ENCODE results near the gene NAP1L4.

The NAP1L4 gene

DNA sequence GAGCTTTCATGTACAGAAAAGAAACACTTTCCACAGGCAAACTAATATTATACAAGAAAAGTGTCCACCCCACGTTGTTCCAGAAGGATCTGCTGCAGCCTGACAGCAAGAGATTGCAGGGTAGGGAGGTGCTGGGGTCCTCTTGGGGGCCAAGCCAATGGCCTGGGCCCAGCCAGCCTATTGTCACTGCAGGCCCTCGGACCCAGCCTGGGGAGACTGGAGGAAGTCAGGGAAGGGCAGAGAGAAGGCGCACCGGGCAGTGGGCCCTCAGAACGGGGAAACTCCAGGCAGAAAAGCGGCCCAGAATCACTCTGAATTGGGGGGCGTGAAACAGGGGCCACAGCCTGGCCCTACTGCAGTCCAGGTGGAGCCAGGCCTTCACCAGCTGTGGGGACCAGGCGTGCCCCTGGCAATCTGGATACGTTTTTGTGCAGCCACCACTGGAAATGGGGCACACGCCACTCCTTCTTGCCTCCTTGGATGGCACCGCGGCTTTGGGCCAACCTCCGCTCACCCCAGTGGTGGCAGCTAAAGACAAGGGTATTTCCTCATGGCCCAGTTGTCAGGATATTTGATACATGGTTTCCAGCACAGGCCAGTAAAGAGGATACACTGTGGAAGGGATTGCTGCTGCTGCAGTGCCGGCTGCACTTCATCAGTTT is 3.9 kb upstream of the NAP1L4 start:
- no peak for DNase-seq (ENCODE audit: insufficient read length, low spot score)
- no peak for FAIRE-seq

DNA sequence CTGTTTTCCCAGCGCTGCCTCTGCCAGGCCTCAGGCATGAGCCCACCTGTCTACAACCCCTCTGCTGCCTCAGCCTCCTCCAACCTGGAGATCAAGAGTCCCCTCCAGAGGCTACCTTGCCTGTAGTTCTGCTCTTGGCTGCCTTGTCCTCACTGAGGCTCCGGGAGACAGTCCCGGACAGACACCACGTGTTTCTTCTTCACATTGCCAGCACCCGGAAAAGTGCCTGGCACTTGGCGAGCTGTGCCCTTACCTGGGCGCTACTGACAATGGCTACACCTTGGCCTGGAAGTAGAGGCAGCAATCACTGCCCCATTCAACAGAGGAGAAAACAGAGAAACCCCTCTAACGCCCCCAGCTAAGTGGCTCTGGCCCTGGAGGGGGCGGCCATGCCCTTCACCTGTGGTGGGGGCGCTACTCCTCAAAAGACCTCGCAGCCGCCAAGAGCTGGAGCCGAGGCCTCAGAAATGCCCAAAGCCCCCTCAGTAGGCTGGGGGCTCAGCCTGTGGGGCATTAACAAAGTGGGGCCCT is 3.0 kb upstream of the NAP1L4 start:
- DNase-seq (ENCODE audit: insufficient read length, low spot score) = no peak
- FAIRE-seq = no peak

DNA sequence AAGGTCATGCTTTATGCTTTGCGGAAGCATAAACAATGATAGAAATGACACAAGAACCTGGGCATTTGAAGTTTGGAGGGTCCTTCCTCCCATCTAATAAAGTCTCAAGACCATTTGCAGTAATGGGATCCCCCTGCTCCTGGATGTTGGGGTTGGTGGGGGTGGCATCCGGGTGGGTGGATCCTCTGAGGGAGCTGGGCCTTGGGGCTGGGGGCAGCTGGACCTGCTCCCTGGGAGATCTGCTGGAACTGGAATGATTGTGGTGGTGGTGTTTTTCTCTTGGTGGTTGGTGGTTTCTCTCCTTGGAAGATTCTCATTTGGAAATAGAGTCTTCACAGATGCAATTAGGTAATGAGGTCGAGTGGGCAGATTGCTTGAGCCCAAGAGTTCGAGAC is 2.2 kb upstream of the NAP1L4 start:
- no peak for DNase-seq (ENCODE audit: insufficient read length, low spot score)
- FAIRE-seq = no peak

DNA sequence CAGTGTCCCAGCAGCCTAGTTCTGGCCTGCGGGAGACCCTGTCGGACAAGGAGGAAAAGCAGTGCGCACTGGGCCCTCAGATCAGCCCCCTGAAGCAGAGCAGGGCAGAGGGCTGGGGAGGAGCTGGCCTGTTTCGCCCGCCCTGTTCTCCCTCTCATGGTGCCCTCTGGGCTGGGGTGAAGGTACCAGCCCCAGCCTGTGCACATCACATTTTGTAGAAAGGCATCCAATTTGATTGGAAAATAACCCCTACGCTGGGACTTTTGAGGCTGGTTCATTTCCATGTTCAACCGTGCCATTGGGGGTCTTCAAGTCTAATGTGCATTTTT is 832 bp upstream of the NAP1L4 start:
- FAIRE-seq (no peak), DNase-seq (ENCODE audit: insufficient read length, low spot score) (no peak)

DNA sequence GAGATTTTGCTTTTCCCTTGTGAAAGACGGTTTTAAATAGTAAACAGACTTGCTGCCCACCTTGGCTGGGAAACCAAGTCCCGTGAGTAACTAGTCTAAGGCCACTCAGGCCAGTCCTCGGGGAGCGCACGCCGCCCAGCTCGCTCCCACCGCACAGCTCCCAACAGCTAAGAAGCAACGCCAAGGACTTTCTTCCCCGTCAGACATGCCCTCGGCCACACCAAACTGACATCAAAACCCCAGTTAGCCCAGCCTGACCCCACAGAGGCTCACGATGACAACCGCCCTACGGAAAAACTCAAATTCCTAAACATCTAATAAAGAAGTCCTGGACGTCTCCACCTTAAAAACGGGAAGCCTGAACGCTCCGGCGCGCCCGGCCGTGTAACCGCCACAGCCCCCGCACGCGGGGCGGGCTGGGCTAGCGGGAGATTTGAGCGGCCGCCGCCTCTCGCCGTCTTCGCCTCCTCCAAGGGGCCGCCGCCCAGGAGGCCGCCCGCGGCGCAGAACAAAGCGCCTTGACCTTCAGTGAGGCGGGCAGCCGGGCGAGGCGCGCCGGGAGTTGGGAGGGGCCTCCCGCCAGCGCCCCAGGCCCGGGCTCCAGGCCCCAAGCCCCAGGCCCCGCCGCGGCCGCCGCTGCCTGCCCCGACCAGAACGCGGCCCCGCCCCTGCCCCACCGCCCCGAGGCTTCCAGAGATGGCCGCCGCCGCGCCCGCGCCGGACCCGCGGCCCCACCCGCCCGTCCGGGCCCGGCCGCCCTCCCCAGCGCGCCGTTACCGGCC is 486 bp downstream of the NAP1L4 start:
- no peak for DNase-seq (ENCODE audit: insufficient read length, low spot score)
- no peak for FAIRE-seq

DNA sequence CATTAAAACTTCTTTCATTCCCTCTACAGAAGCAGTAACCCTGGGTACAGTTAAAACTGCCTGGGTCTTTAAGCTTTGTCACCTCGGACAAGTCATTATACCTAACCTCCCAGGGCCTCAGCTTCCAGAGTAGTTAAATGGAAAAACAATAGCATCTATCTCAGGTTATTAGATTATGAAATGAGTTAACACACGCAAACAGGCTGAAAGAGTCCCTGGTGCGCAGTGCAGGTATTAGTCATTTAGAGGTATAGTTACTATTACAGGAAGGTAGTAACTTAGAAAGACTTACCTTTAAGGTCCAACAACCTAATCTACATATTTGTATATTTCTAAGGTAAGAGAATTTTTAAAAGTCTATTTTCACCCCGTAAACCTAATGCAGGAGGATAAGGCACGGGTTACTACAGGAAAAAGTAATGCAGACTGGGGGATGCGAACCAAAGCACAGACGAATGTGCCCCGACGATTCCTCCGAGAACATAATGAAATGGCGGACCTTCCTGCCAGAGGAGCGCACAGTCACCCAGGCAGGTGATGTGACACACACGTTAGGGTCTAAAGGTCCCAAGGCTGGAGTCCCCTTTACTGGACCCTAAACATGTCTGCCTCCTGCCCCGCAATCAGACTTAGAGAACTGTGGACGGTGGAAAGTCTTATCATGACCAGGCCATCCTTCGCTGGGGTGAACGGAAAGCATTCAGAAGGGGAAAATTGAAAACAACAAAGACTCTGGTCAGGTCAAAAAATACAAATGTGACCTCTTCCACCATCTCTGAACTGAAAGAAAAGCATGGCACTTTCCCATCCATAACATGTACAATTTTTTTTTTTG is 1.3 kb downstream of the NAP1L4 start:
- FAIRE-seq = no peak
- no peak for DNase-seq (ENCODE audit: insufficient read length, low spot score)

DNA sequence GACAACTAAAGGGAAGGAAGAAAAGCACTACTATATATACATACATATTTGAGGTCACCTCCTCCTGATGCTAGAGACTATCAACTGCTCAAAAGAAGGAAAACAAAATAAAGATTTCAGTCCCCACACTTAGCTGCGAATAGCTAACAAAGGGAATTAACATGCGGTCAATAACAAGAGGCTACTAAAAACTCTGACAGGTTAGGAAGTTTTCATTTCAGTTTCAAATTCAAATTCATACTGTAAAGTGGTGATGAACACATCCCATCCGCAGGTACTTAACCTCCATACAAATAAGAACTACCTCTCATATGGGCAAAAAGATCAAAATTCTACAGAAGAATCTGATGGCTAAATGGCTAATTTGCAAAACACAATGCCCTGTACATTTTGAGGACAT is 2.6 kb downstream of the NAP1L4 start:
- DNase-seq (ENCODE audit: insufficient read length, low spot score) = no peak
- no peak for FAIRE-seq

DNA sequence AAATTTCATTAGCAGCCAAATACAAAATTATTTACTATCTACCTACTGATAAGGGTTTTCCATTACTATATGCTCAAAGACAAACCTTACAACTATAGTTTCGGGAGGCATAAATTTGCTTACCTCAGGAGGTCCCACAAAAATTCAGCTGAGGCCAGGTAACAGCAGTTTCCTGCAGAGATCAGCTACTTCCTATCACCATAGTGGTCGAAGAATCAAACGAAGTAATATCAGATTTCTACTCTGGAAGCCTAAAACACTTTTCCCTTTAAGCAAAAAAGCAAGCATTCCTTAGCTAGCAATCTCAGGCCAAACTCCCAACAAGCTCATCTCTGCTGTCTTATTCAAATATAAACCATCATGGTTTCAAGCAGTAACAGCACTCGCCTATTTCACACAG is 3.1 kb downstream of the NAP1L4 start:
- DNase-seq (ENCODE audit: insufficient read length, low spot score) (no peak), FAIRE-seq (no peak)

DNA sequence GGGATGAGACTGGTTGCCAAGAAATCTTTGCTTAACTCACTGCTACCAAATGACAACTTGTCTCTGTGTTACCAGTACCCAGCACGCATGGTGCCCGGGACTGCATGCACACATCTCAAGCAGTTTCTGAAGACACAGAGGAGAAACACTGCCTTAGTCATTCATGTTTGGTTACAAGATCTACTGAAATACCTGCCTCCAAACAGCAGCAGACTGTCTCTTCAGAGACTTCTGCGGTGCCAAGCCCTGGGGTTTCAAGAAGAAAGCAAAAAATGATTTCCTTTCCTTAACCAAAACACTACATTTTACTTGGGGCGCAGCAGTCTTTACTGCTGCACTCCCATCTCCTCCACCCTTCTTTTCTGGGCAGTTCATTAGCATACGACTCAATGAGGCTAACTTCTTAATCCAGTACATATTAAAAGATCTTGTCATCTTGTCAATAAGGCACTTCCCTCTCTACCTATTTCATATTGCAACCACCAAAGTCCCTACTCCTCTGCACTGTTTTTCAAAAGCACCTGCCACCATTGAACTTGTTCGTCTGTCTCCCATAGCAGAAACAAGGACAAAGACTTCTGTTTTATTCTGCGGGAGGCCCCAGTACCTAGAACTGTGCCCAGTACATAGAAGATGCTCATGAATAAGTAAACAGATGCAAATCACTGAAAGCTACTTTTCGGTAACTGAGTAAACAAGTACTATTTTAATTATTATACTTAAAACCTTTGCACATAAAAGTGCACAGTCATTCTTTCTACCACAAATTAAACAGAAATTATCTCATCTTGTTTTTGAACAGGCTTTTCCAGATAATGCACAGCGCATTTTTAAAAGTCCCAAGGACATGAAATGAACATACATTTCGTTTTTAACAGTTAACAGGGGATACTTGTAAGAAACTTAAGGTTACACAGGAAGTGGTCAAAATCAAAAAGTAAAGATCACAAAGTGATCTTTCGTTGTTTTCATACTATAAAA is 4.0 kb downstream of the NAP1L4 start:
- DNase-seq (ENCODE audit: insufficient read length, low spot score) = no peak
- FAIRE-seq = no peak

DNA sequence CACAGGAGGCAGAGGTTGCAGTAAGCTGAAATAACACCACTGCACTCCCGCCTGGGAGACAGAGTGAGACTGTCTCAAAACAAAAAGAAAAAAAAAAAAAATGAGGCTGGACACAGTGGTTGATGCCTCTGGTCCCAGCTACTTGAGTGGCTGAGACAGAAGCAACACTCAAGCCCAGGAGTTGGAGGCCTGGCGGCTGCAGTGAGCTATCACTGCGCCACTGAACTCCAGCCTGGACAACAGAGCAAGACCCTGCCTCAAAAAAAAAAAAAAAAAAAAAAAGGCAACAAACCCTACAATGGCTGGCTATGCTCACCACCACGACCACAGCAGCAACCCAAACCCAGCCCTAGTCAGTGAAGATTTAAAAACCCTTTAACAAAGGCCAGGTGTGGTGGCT is 8.2 kb downstream of the NAP1L4 start:
- no peak for FAIRE-seq

DNA sequence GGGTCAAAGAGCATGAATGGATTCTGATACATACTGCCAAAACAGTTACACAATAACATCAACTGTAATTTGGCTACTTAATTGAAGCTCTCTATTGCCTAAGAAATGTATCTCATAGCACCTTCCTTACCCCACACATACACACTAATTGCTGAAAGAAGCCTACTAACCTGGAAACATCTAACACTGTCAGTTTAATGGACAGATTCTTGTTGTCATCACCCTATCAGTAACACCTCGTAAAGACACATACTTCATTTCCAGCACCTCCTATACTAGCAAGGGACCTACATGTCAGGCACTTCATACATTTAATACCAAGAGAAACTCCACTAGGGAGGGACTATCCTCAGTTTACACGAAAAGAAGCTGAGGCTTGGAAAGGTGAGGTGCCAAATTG is 9.9 kb downstream of the NAP1L4 start:
- no peak for DNase-seq (ENCODE audit: insufficient read length, low spot score)
- FAIRE-seq = peak; percentile 40

More for the DNA sequence above, 8.2 kb downstream of the NAP1L4 start:
- no peak for DNase-seq (ENCODE audit: insufficient read length, low spot score)

DNA sequence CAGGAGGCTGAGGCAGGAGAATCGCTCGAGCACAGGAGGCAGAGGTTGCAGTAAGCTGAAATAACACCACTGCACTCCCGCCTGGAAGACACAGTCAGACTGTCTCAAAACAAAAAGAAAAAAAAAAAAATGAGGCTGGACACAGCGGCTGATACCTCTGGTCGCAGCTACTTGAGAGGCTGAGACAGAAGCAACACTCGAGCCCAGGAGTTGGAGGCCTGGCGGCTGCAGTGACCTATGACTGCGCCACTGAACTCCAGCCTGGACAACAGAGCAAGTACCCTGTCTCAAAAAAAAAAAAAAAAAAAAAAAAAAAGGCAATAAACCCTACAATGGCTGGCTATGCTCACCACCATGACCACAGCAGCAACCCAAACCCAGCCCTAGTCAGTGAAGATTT is 11.0 kb downstream of the NAP1L4 start:
- FAIRE-seq (no peak), DNase-seq (ENCODE audit: insufficient read length, low spot score) (no peak)

DNA sequence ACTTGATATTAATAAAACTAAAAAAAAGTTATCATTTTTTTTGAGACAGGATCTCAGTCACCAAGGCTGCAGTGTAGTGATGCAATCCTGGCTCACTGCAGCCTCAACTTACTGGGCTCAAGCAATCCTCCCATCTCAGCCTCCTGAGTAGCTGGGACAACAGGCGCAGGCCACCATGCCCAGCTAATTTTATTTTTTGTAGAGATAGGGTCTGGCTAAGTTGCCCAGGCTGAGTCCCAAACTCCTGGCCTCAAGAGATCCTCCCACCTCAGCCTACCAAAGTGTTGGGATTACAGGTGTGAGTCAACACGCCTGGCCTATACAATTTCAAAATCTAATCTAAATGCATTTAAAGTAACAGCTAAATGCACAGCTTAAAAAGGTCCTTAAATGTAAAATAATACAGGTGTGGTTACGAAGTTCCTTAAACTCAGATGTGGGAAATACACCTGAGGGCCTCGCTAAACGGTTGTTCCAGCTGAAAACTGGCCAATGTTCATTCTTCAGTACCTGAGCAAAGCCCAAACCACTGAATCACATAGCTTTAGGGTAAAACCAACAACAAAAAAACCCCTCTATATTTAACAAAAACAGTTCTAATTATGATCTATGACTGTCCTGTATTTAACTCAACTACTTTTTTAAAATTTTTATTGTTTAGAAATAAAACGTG is 11.8 kb downstream of the NAP1L4 start:
- FAIRE-seq (no peak), DNase-seq (ENCODE audit: insufficient read length, low spot score) (no peak)

DNA sequence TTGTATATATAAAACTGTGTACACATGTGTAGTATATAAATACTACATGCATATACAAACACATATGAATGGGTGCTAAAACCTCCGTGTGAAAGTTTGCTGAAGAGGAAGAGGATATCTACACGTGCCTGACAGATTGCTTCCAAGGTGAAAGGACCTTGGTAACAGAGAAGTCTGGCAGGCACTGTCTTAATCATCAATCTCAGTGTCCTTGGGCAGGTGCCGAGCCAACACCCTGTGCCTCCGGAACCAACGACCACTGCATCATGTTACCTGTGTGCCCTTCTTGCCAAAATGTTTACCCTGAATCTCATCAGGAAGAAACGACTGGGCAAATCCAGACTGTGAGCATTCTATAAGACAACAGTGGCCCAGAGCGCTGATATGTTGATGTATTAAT is 15.0 kb downstream of the NAP1L4 start:
- no peak for DNase-seq (ENCODE audit: insufficient read length, low spot score)
- no peak for FAIRE-seq

DNA sequence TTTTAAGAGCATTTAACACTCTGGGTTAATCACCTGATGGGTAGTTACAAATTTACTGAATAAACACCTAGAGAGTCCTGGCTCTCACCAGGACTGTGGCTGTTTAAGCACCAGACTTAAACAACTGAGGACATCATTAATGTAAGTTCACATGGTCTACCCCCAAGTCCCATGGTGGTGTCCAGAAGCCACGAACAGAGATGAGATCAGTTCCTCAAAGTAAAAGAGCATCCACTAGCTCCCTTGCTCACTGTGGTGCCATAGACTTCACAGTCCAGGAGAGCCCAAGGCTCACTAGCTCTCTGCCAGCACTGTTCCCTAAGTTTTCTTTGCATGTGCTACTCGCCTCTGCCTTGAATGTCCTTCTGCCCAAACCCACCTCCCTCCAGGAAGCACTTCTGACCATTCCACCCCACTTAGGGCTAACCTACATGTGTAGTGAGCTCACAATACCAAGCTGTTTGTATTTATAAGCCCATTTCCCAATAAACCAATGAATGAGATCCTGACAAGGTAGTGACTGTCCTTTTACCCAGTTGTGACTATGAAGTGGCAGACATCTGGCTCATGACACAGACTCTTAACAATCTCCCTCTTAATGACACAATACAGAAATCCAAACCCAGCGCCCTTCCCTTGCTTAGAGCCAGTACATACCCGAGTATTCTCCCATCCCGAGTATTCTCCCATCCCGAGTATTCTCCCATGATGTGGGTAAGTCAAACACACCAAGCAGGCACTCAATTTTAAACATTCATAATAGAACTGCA is 15.7 kb downstream of the NAP1L4 start:
- FAIRE-seq = no peak

DNA sequence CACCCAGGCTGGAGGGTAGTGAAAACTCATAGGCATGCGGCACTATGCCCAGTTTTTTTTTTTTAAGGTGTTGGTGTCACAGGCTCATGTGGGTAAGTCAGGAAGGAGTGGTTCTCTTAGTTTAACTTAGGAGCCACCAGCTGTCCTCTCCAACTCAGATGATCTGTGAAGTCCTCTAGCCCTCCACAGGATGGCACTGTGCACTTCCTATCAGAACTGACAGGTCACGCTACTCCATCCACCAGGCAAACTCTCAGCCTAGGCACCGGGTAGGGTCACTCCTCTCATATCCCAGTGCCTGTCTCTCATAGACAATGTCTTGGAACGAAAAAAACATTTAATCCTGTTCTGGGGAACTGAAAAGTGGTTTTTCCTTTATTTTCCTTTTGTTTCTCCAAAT is 16.5 kb downstream of the NAP1L4 start:
- FAIRE-seq (no peak), DNase-seq (ENCODE audit: insufficient read length, low spot score) (peak; percentile 40)

More for the DNA sequence above, 15.7 kb downstream of the NAP1L4 start:
- DNase-seq (ENCODE audit: insufficient read length, low spot score) = no peak

DNA sequence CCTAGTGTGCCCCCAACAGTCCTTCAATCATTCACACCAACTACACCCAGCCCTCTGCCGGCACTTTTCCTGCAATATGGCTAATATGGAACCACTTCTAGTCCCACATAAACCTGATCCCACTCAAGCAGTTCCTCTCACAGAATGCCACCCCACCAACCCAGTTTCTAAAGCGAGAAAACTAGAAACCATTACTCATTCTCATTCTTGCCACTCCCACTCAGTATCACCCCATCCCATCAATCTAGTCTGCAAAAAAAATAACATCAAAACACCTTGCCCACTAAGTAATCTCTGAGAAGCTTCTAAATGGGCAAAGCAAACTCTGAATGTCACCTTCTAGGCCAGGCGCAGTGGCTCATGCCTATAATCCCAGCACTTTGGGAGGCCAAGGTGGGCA is 17.9 kb downstream of the NAP1L4 start:
- FAIRE-seq = no peak
- no peak for DNase-seq (ENCODE audit: insufficient read length, low spot score)

DNA sequence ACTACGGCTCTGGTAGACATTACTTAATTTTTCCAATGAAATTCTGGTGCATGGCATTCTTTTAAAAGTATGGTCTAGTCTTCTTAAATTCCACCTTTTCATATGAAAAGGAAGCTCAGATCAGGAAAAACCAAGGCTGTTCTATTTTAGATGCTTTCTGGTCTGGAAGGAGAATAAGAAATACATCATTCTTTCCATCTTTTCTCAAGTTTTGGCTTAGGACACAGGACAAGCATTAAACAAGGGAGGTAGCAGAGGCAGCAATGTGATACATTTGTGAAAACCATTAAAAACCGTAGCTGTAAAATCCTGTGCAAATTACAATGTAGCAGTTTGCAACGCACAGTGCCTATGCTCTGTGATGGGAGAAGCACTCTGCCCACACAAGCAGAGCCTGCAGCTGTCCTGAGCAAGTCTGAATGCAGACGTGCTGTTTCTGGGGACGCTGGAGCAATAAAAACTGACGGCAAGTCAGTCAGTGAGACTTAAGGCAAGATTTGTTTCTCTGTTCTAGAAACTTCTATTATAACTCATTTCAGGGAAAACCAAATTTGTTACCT is 23.7 kb downstream of the NAP1L4 start:
- DNase-seq (ENCODE audit: insufficient read length, low spot score) = no peak
- no peak for FAIRE-seq

DNA sequence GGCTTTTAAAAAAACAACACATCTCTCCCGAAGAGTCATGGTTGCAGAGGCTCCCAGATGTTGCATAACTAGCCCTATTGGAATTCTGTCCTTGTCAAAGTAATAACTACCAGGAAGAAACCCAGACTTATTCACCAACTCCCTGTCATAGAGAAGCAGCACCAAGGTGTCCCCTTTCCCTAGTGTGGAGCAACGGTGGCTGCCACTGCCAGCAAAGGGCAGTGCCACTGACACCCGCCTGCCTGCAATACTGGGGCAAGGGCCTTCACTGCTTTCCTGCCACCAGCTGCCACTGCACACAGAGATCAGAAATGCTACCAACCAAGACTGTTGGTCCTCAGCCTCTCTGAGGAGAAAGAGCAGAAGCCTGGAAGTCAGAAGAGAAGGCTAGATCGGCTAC is 27.3 kb downstream of the NAP1L4 start:
- DNase-seq (ENCODE audit: insufficient read length, low spot score) (no peak), FAIRE-seq (no peak)
